CD14-positive monocyte (primary cell): ENCODE data around the gene SINHCAF. TPM values are rescaled to one million over a fixed set of nuclear protein-coding genes. Genes with fewer than 3 reads are reported as not detected.

Source experiments
- DNase-seq, 3 donors: peaks; one replicate each; pipeline ENCODE4 v3.0.0-alpha.2; 2011 to 2022
- H2AFZ ChIP-seq: 2 replicates; pipeline ENCODE4 v1.6.0; 2012; ENCODE audit warnings: mild to moderate bottlenecking, low read depth, low read length, inconsistent platforms; ENCODE audit not compliant: insufficient read depth, poor library complexity, severe bottlenecking
- H3K27ac ChIP-seq, 2 donors: 1 replicate in 1 of 2; 2 replicates in 1 of 2; pipeline ENCODE4 v1.5.1; 2012 to 2013; ENCODE audit warnings: low read length in 2 of 2, control low read depth in 1 of 2, inconsistent platforms in 1 of 2, low read depth in 1 of 2, mild to moderate bottlenecking in 1 of 2
- H3K27me3 ChIP-seq, 2 donors: one replicate each; pipeline versions ENCODE4 v1.6.0 to v1.6.1; 2011 to 2013; ENCODE audit warnings: low read length in 2 of 2; ENCODE audit not compliant: control insufficient read depth in 2 of 2, insufficient read depth in 2 of 2
- H3K36me3 ChIP-seq, 2 donors: replicated peaks in 1 of 2; 1 replicate in 1 of 2; 2 replicates in 1 of 2; pipeline versions ENCODE4 v1.5.1 to v1.6.1; 2012 to 2013; ENCODE audit warnings: low read length in 2 of 2, control low read depth in 1 of 2, inconsistent platforms in 1 of 2, mild to moderate bottlenecking in 1 of 2; ENCODE audit not compliant: insufficient read depth in 2 of 2, control insufficient read depth in 1 of 2
- H3K4me1 ChIP-seq, 2 donors: 1 replicate in 1 of 2; 2 replicates in 1 of 2; pipeline versions ENCODE4 v1.5.1 to v1.6.1; 2012 to 2013; ENCODE audit warnings: low read length in 2 of 2, control low read depth in 1 of 2, inconsistent platforms in 1 of 2, mild to moderate bottlenecking in 1 of 2, moderate library complexity in 1 of 2; ENCODE audit not compliant: insufficient read depth in 2 of 2, control insufficient read depth in 1 of 2
- H3K4me2 ChIP-seq: replicated peaks from 2 replicates; pipeline ENCODE3; 2012; ENCODE audit warnings: low read length, moderate library complexity, mild to moderate bottlenecking; ENCODE audit not compliant: poor library complexity, severe bottlenecking; ENCODE audit errors: extremely low read depth
- H3K4me3 ChIP-seq, 3 experiments: fragments of 200-600 bp in 1 of 3; sonication (generic) in 1 of 3; replicated peaks in 1 of 3; 1 replicate in 2 of 3; 2 replicates in 1 of 3; pipeline ENCODE4 v1.5.1; 2011 to 2013; ENCODE audit warnings: low read length in 3 of 3, mild to moderate bottlenecking in 3 of 3, control low read depth in 2 of 3, low read depth in 2 of 3, inconsistent platforms in 1 of 3, moderate library complexity in 1 of 3
- H3K79me2 ChIP-seq: 2 replicates; pipeline ENCODE4 v1.6.0; 2012; ENCODE audit warnings: mild to moderate bottlenecking, control low read depth, inconsistent platforms, low read length, moderate library complexity; ENCODE audit not compliant: insufficient read depth
- H3K9ac ChIP-seq: 2 replicates; pipeline ENCODE4 v1.6.0; 2017; ENCODE audit warnings: low read length, mild to moderate bottlenecking; ENCODE audit not compliant: insufficient read depth, poor library complexity, severe bottlenecking
- H3K9me3 ChIP-seq, 2 donors: replicated peaks in 1 of 2; 1 replicate in 1 of 2; 2 replicates in 1 of 2; pipeline versions ENCODE4 v1.5.1 to v1.6.1; 2012 to 2013; ENCODE audit warnings: low read length in 2 of 2, control low read depth in 1 of 2; ENCODE audit not compliant: control insufficient read depth in 1 of 2, insufficient read depth in 1 of 2
- H4K20me1 ChIP-seq: 2 replicates; pipeline ENCODE4 v1.6.0; 2012; ENCODE audit warnings: mild to moderate bottlenecking, low read length, control low read depth, moderate library complexity; ENCODE audit not compliant: insufficient read depth
- H3K27ac Mint-ChIP-seq, 7 donors: one replicate each; pipeline ENCODE4 v1.8.0; 2020; ENCODE audit warnings: mild to moderate bottlenecking in 7 of 7, mixed read lengths in 7 of 7, moderate library complexity in 6 of 7, inconsistent platforms in 2 of 7
- H3K27me3 Mint-ChIP-seq, 3 donors: one replicate each; pipeline ENCODE4 v1.8.0; 2021 to 2022; ENCODE audit warnings: low read depth in 3 of 3, mild to moderate bottlenecking in 3 of 3, mixed read lengths in 3 of 3, moderate library complexity in 3 of 3, inconsistent platforms in 1 of 3
- H3K36me3 Mint-ChIP-seq, 2 donors: one replicate each; pipeline ENCODE4 v1.8.0; 2020; ENCODE audit warnings: mixed read lengths in 2 of 2, inconsistent platforms in 1 of 2, mild to moderate bottlenecking in 1 of 2
- H3K4me1 Mint-ChIP-seq: one replicate; pipeline ENCODE4 v1.8.0; 2020; ENCODE audit warnings: mild to moderate bottlenecking, mixed read lengths
- H3K4me3 Mint-ChIP-seq, 2 donors: one replicate each; pipeline ENCODE4 v1.8.0; 2020; ENCODE audit warnings: mild to moderate bottlenecking in 2 of 2, mixed read lengths in 2 of 2, moderate library complexity in 1 of 2
- H3K9me3 Mint-ChIP-seq, 7 donors: one replicate each; pipeline ENCODE4 v1.8.0; 2020 to 2022; ENCODE audit warnings: mixed read lengths in 7 of 7, mild to moderate bottlenecking in 6 of 7, moderate library complexity in 6 of 7, inconsistent platforms in 2 of 7
- CTCF ChIP-seq: fragments of 200-600 bp; IDR thresholded peaks from one replicate; pipeline ENCODE4 v1.8.0; 2022; ENCODE audit warnings: antibody characterized with exemption, mild to moderate bottlenecking
- WGBS: methylation state at CpG from one replicate; pipeline ENCODE4 v1.1.5; 2013; ENCODE audit warnings: missing lambda C conversion rate; ENCODE audit not compliant: insufficient coverage; 5-methylcytosine and 5-hydroxymethylcytosine counted together
- intact Hi-C, 2 donors: fragments of 100-400 bp; cut with micrococcal nuclease; formaldehyde crosslinking; loops; one replicate each; pipeline versions ENCODE4 v1.15.0 to v1.15.1; 2023
- polyA plus RNA-seq, 3 donors: library from polyadenylated mRNA; depleted of rRNA in 1 of 3; unstranded in 2 of 3; stranded (reverse) in 1 of 3; fragments of 300-500 nt in 2 of 3; fragments of >200 nt in 1 of 3; fragmentation: Illumina TruSeq in 2 of 3; gene quantifications; 1 replicate in 2 of 3; 2 replicates in 1 of 3; pipeline ENCODE4 v1.2.3, GENCODE V29; 2012 to 2021

SINHCAF gene
- polyA plus RNA-seq, 3 donors = 14.2 to 20.2 (median 20.1) TPM

GRCh38 chr12:31259136-31259886 is 66.6 kb downstream of the SINHCAF start:
- DNase-seq = no peak
- Histone ChIP-seq H3K27ac (no peak overlapping the region), H3K4me3 (no peak overlapping the region), H3K27me3 (no peaks in the 10 kb centered on the region), H4K20me1 (no peaks in the 10 kb centered on the region), H3K4me2 (no peak overlapping the region), H3K9ac (no peak overlapping the region), H3K4me1 (peaks cover 0 to 4% of the 10 kb centered on the region in 2 donors), H3K36me3 (no peaks in the 10 kb centered on the region), H2AFZ (no peak overlapping the region), H3K9me3 (no peaks in the 10 kb centered on the region), H3K79me2 (no peaks in the 10 kb centered on the region)
- Mint-ChIP-seq H3K36me3 (no peaks in the 10 kb centered on the region), H3K4me1 (peaks cover 3% of the 10 kb centered on the region), H3K9me3 (no peaks in the 10 kb centered on the region), H3K4me3 (no peak overlapping the region), H3K27me3 (peaks cover 0 to 2% (median 2%) of the 10 kb centered on the region in 3 donors), H3K27ac (no peak overlapping the region)
- TF ChIP-seq CTCF = no peak
- intact Hi-C loops = no loop called here
- no CpG with 5 or more reads among the region's 8 CpGs for WGBS

GRCh38 chr12:31257784-31258183 is 68.2 kb downstream of the SINHCAF start:
- Histone ChIP-seq H3K9ac (no peak overlapping the region), H3K4me1 (peaks cover 0 to 4% of the 10 kb centered on the region in 2 donors), H2AFZ (no peak overlapping the region), H3K36me3 (no peaks in the 10 kb centered on the region), H4K20me1 (no peaks in the 10 kb centered on the region), H3K4me2 (no peak overlapping the region), H3K9me3 (no peaks in the 10 kb centered on the region), H3K79me2 (no peaks in the 10 kb centered on the region), H3K4me3 (no peak overlapping the region), H3K27ac (no peak overlapping the region), H3K27me3 (no peaks in the 10 kb centered on the region)
- peaks cover 3% of the 10 kb centered on the region for H3K4me1 Mint-ChIP-seq
- H3K9me3 Mint-ChIP-seq = no peaks in the 10 kb centered on the region
- intact Hi-C loops = no loop called here
- TF ChIP-seq CTCF = no peak
- H3K27me3 Mint-ChIP-seq = peaks cover 0 to 3% (median 2%) of the 10 kb centered on the region in 3 donors
- no peaks in the 10 kb centered on the region for H3K36me3 Mint-ChIP-seq
- DNase-seq = no peak
- H3K4me3 Mint-ChIP-seq = no peak overlapping the region
- WGBS = 39% methylated on average over 2 of the region's 6 CpGs
- peak overlapping the region in 1 of 7 donors; percentile 37 for H3K27ac Mint-ChIP-seq
